Measurements from ENCODE around the gene TNFRSF21. TPM values are rescaled to one million over a fixed set of nuclear protein-coding genes. Genes with fewer than 3 reads are reported as not detected.

Gene TNFRSF21
- total RNA-seq, 2 donors from 2014 or later, result 7.4 to 12.1 TPM

DNA sequence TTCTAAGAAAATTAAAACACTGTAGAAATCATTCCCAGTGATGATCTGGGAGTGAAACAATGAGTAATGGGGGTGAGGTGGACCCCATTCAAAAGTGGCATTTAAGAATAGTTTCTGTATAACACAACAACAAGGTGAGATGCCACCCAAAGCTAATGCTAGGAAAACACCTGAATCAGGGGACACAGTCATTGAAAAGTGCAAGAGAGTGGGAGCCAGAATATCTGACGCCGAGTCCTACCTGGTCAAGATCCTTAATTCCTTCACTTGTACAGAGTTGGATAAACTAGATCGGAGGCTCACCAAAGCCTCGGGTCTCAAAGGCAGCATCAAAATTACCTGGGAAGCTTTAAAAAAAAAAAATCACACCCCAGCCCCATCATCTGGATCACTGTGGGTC is 17.7 kb downstream of the TNFRSF21 start:
- TF ChIP-seq CTCF (IDR thresholded peaks at IDR 0.05), result no peak
- no peaks in the 10 kb centered on the region for H3K36me3 ChIP-seq
- no peaks in the 10 kb centered on the region for H3K27me3 ChIP-seq
- H3K9me3 ChIP-seq, result no peaks in the 10 kb centered on the region
- H3K4me3 ChIP-seq, result no peak overlapping the region
- peaks cover 0 to 4% of the 10 kb centered on the region in 2 donors for H3K4me1 ChIP-seq
- no peak for DNase-seq (ENCODE audit: low spot score)
- H3K27ac ChIP-seq, result no peak overlapping the region

DNA sequence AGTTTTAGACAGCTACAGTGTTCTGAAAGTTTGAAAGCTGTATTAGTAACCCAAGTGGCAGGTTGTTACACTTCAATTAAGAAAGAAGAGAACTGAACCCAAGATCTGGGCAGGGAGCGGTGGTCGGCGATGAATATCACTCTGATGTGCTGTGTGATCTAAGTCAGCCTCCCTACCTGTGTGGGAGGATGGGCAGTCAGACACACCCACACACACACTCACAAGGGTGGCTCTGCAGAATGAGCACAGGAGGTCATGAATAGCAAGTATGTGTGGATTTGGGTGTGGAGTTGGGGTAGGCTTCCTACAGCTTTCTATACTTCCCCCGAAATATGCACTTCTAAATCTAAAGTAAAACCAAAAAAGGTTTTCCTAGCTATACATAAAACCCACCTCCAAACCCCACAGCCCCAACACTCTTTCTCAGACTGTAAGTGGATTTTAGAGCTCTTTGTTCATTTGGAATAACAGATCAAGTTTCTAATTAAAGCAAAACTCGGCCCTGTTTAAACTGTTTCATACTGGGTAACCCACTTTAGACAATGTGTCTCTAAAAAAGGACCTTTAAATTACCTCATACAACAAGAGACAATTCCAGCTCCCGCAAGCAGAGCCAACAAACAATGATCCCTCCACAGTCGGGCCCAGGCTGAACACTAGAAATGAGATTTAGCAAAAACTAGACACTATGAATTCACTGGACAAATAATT is 19.4 kb downstream of the TNFRSF21 start:
- no peak for TF ChIP-seq CTCF (IDR thresholded peaks at IDR 0.05)
- DNase-seq (ENCODE audit: low spot score), result no peak
- no peaks in the 10 kb centered on the region for H3K27me3 ChIP-seq
- H3K36me3 ChIP-seq, result no peaks in the 10 kb centered on the region
- no peak overlapping the region for H3K27ac ChIP-seq
- no peak overlapping the region for H3K4me3 ChIP-seq
- H3K9me3 ChIP-seq, result no peaks in the 10 kb centered on the region
- H3K4me1 ChIP-seq, result peaks cover 0 to 4% of the 10 kb centered on the region in 2 donors

DNA sequence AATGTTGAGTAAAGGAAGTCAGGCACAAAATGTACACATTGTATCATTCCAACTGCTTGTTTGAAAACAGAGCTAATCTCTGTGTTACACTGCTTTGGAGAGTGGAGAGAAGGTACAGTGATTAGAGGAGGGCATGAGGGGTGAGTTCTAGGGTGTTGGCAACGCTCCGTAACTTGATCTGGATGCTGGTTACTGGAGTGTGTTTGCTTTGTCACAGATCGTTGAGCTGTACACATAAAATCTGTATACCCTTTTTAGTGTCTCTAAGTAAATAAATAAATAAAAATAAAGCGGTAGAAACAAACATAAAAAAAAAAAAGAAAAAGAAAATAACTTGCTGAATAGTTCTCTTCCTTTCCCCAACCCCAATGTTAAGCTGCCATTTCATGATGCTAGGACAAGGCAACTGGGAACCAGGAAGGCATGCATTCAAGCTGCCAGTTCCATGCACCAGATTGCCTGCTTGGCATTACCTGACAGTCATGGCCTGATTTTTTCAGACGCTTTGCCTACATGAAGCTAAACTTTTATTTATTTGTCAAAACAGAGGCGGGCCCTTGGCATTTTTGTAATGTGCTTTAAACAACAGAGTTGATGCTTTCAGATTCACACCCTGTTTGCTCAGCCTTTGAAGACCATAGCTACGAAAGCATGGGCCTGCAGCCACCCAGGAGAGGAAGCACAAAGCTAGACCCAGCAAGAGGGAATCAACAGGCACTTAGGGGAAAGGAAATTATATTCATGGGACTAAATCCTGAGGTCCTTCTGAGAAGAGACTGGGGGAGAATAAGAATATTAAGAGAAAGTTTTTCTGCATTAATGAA is 21.2 kb downstream of the TNFRSF21 start:
- Histone ChIP-seq H3K27ac (no peak overlapping the region), H3K4me1 (no peaks in the 10 kb centered on the region), H3K4me3 (no peak overlapping the region), H3K9me3 (no peaks in the 10 kb centered on the region), H3K27me3 (no peaks in the 10 kb centered on the region), H3K36me3 (no peaks in the 10 kb centered on the region)
- DNase-seq (ENCODE audit: low spot score), result no peak
- no peak for TF ChIP-seq CTCF (IDR thresholded peaks at IDR 0.05)

- H3K4me1 ChIP-seq, result no peaks in the 10 kb centered on the region
- no peaks in the 10 kb centered on the region for H3K27me3 ChIP-seq
- no peaks in the 10 kb centered on the region for H3K36me3 ChIP-seq
- no peak overlapping the region for H3K4me3 ChIP-seq
- H3K9me3 ChIP-seq, result no peaks in the 10 kb centered on the region
- H3K27ac ChIP-seq, result no peak overlapping the region
- no peak for TF ChIP-seq CTCF (IDR thresholded peaks at IDR 0.05)
- no peak for DNase-seq (ENCODE audit: low spot score)
These were observed 23.4 kb downstream of the TNFRSF21 start for GRCh38 chr6:47286301-47286700.

DNA sequence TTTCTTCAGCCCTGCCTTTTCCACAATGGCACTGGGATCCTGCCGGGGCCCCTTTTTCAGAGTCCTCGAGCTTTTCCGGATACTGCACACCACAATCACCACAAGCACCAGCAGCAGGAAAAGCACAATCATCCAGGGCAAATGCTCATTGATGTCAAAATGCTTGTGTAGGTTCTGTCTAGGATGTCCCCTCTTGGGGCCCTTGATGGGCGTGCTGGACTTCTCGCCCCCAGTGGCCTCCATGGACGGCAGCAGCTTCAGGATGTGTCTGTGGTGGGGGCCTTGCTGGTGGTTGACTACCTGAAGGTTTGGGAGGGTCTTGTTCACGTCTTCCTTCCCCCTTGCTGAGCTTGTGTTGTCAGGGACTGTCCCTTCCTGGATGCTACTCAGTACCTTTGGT is 25.7 kb downstream of the TNFRSF21 start:
- Histone ChIP-seq H3K4me1 (no peaks in the 10 kb centered on the region), H3K36me3 (no peaks in the 10 kb centered on the region), H3K4me3 (no peak overlapping the region), H3K27me3 (no peaks in the 10 kb centered on the region), H3K9me3 (no peaks in the 10 kb centered on the region), H3K27ac (no peak overlapping the region)
- no peak for DNase-seq (ENCODE audit: low spot score)
- no peak for TF ChIP-seq CTCF (IDR thresholded peaks at IDR 0.05)

Data from right atrium auricular region (tissue), 2 donors.